IgD-negative memory B cell (primary cell): Measurements from ENCODE around the gene FCGR1A. TPM values are rescaled to one million over a fixed set of nuclear protein-coding genes. Genes with fewer than 3 reads are reported as not detected.
"Not testable (repeated sequence)": the region's sequence is repeated elsewhere in the genome, so short reads cannot be mapped to it uniquely, and the experiment has no call there.

Experiments
- H3K27ac Mint-ChIP-seq, 3 donors: one replicate each; pipeline ENCODE4 v1.8.0; 2020 to 2022; ENCODE audit warnings: mild to moderate bottlenecking in 3 of 3, mixed read lengths in 3 of 3, moderate library complexity in 1 of 3
- H3K27me3 Mint-ChIP-seq: one replicate; pipeline ENCODE4 v1.8.0; 2021; ENCODE audit warnings: mixed read lengths
- H3K36me3 Mint-ChIP-seq: one replicate; pipeline ENCODE4 v1.8.0; 2020; ENCODE audit warnings: mild to moderate bottlenecking, mixed read lengths
- H3K4me1 Mint-ChIP-seq, 3 donors: one replicate each; pipeline ENCODE4 v1.8.0; 2020 to 2022; ENCODE audit warnings: mixed read lengths in 3 of 3, mild to moderate bottlenecking in 1 of 3
- H3K4me3 Mint-ChIP-seq, 4 donors: one replicate each; pipeline ENCODE4 v1.8.0; 2020 to 2022; ENCODE audit warnings: mild to moderate bottlenecking in 4 of 4, mixed read lengths in 4 of 4, moderate library complexity in 3 of 4
- H3K9me3 Mint-ChIP-seq, 3 donors: one replicate each; pipeline ENCODE4 v1.8.0; 2020 to 2021; ENCODE audit warnings: mixed read lengths in 3 of 3, mild to moderate bottlenecking in 1 of 3
- polyA plus RNA-seq: library from polyadenylated mRNA; unstranded; fragments of 300-500 nt; fragmentation: Illumina TruSeq; gene quantifications from one replicate; pipeline ENCODE4 v1.2.3, GENCODE V29; 2021

Gene FCGR1A
- 0.43 TPM for polyA plus RNA-seq

DNA sequence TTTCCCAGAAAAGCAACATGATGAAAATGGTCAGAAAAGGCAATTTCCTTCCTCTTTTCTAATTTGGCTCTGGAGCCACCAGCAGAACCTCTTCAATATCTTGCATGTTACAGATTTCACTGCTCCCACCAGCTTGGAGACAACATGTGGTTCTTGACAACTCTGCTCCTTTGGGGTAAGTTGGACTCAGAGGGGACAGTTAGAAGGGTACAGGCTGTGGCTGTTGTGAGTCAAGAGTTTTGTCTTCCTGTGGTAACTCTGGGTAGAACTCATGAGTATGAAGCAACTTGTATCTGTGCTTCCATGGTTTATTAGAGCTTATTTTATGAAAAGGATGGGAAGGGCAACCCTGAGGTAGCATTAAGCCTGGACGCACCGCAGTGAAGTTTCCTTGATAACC is at the start of gene FCGR1A:
Gene FCGR1A (plus strand): TSS at position 95 of the 400 bp plus-strand sequence. CDS start 50 bp downstream, at position 145.
- H3K36me3 Mint-ChIP-seq, H3K4me1 Mint-ChIP-seq, H3K27me3 Mint-ChIP-seq, H3K4me3 Mint-ChIP-seq, H3K9me3 Mint-ChIP-seq, H3K27ac Mint-ChIP-seq: not testable (repeated sequence)

DNA sequence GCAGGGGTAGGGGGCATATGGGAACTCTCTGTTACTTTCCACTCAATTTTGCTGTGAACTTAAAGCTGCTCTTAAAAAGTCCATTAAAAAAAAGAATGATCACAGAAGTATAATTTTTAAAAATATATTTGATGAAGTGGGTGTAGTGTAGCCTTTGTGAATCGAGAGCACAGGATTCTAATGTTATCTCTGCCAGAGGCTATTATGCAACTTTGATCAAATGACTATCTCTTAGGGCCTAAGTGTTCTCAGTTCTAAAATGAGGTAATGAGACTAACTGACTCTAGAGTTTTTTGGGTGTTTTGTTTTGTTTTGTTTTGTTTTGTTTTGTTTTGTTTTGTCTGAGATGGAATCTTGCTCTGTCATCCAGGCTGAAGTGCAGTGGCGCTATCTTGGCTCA is 49.7 kb upstream of the FCGR1A start:
- H3K4me3 Mint-ChIP-seq, H3K27ac Mint-ChIP-seq, H3K36me3 Mint-ChIP-seq, H3K27me3 Mint-ChIP-seq, H3K9me3 Mint-ChIP-seq, H3K4me1 Mint-ChIP-seq: not testable (repeated sequence)

DNA sequence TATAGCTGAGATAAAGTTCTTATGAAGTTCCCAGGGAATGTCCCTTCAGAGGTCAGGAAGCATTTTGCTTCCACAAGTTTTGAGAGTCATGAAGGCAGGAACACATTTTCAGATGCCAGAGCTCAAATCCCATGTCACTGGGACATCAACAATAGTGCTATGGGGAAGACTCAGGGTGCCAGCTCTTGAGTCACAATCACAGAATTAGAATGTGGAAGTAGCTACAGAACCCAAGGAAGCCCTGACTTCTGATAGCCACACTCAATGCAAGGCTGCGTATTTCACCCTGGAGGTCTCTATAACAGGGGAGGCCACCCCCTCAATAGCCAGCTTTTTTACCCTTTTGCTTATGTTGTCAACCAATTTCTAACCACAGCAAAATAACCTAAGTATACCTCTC is 47.8 kb upstream of the FCGR1A start:
- H3K9me3 Mint-ChIP-seq, H3K4me3 Mint-ChIP-seq, H3K36me3 Mint-ChIP-seq, H3K4me1 Mint-ChIP-seq, H3K27ac Mint-ChIP-seq, H3K27me3 Mint-ChIP-seq: not testable (repeated sequence)

DNA sequence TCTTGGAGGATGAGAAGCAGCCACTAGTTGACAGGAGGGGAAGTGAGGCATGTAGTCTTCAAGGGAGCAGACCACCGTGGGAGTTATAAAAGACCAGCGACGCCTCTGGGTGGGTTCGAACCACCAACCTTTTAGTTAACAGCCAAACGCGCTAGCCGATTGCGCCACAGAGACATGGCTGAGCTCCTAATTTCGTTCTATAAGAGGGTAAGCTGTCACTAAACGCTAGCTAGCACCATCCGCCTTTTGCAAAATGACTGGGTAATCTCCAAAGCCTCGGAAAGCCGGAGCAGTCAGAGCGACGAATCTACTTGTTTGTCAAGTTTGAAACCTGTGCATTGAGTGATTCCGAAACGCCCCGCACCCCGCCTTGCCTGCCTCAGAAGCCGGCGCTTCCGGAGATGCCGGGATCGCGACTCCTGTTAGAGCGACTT is 42.3 kb upstream of the FCGR1A start:
- not testable (repeated sequence) for H3K36me3 Mint-ChIP-seq, H3K9me3 Mint-ChIP-seq, H3K27ac Mint-ChIP-seq, H3K27me3 Mint-ChIP-seq, H3K4me1 Mint-ChIP-seq
- H3K4me3 Mint-ChIP-seq = peak overlapping the region; percentile 63 to 92 (median 78)

DNA sequence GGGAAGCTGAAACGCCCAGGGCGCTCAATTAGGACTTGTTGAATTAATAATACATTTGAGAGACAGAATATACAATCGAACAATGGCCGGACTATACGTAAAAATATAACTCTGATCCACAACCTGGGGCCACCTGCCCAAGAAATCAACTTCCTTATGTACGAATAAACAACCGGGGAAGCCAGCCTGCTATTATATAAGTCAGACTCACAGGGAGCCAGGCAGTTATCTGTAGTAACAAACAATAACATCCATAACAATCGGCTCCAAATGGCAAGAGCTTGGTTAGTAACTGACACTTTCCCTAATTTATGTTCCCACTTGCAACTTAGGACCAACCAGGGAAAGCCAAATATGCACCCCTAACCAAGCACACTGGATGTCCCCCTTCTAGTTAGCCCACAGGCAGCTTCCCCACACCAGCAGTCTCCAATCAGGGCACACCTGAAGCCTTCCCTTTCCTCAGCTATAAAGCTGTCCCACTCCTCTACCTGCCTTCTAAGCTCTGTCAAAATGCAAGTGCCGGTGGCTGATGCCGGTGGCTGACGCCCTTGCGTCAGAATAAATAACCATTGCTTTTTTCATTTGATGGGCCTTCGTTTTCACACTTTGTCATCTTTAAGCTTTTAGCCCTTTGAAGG is 41.8 kb upstream of the FCGR1A start:
- peak overlapping the region; percentile 63 to 92 (median 78) for H3K4me3 Mint-ChIP-seq

DNA sequence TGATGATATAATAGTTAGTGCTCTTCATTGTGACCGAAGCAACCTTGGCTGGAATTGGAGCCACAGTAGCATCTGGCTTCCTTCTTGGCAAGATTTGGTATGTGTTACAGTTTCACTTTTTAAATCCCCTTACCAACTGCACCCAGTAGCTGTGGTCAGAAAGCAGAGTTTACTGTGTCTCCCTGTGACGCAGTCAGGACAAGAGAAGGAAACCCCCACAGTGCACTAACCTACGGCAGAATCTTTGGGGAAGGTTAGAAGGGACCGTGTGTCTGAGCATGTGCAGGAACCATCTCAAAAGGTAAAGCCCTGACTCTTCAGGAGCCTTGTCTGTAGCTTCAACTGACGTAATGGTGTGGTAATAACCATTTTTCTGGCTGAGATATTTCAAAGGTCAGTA is 40.6 kb upstream of the FCGR1A start:
- not testable (repeated sequence) for H3K27ac Mint-ChIP-seq, H3K4me3 Mint-ChIP-seq, H3K9me3 Mint-ChIP-seq, H3K4me1 Mint-ChIP-seq, H3K27me3 Mint-ChIP-seq, H3K36me3 Mint-ChIP-seq

More for the DNA sequence above, 41.8 kb upstream of the FCGR1A start:
- not testable (repeated sequence) for H3K36me3 Mint-ChIP-seq, H3K9me3 Mint-ChIP-seq, H3K4me1 Mint-ChIP-seq, H3K27me3 Mint-ChIP-seq, H3K27ac Mint-ChIP-seq

DNA sequence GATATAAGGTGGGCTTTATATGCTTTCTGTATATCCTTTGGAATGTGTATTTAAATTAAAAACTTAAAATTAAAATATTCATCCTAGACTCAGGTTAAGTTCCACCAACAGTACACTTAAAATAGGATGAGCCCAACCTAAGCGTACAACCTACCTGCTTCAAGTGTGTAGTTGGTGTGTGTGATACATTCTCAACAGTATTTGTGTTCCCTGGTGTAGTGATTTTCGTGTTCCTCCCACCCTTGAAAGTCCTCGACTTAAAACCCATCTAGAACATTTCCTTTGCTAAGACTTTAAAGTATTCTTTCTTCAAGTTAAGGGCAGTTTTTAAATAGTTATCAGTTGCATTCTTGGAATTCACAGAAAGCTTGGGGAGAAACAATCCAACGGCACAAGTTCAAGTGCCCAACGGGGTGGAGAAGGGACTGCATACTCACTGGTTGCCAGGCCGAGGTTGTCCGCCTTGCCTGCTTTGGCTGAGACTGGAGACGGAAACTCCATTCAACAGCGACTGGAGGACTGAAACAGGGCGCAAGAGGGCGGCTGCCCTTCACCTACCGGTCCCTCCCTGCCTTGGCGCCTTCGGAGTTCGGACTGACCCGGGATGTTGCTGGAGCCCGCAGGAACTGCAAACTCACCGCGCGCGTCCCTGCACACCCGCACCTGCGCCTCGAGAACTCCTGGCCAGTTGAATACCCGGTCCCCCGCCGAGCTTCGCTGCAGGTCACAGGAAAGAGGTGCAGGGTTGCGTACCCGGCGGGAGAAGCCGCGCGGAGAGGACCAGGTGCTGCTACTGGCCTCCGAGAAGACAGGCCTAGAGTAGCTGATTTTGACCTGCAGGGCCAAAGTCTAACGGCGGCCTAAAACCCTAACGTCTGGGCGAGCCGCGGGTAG is 35.8 kb upstream of the FCGR1A start:
- not testable (repeated sequence) for H3K36me3 Mint-ChIP-seq, H3K9me3 Mint-ChIP-seq, H3K4me3 Mint-ChIP-seq, H3K27ac Mint-ChIP-seq, H3K4me1 Mint-ChIP-seq
- peaks cover 10% of the 10 kb centered on the region for H3K27me3 Mint-ChIP-seq

DNA sequence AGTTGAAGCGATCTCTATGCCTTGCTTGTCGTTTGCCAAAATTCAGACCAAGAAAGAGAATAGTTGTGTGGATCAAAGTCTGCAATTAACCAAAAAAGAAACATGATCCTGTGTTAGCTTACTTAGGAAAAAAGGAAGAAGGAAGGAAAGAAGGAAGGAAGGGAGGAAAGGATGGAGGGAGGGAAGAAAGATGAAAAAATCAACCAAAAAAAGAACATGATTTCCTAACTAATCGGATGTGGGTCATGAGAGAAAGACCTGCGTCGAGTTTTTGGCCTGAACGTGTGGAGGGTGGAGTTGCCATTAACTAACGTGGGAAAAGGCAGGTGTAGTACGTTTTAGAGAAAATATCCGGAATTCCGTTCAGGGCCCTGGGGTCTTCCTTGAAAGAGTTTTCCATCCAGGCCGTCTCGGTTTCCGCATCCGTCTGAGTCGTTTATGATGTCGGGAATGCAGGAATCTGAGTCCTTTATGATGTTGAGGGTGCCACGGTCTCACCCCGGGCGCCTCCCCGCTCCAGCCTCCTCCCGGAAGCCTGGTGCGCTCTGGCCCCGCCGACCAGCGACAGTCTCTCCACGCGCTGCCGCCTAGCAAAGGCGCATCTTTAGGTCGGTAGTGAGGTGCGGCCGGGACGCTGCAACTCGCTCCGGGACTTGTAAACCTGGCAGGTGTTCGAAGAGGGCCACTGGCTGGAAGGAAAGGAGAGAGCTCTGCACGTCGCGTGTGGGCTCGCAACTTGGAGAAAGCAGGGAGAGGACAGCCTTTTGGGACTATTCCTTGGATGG is 34.9 kb upstream of the FCGR1A start:
- not testable (repeated sequence) for H3K4me1 Mint-ChIP-seq, H3K9me3 Mint-ChIP-seq, H3K27ac Mint-ChIP-seq, H3K36me3 Mint-ChIP-seq
- peaks cover 10% of the 10 kb centered on the region for H3K27me3 Mint-ChIP-seq
- peak overlapping the region in 3 of 4 donors; percentile 65 to 83 (median 77) for H3K4me3 Mint-ChIP-seq

DNA sequence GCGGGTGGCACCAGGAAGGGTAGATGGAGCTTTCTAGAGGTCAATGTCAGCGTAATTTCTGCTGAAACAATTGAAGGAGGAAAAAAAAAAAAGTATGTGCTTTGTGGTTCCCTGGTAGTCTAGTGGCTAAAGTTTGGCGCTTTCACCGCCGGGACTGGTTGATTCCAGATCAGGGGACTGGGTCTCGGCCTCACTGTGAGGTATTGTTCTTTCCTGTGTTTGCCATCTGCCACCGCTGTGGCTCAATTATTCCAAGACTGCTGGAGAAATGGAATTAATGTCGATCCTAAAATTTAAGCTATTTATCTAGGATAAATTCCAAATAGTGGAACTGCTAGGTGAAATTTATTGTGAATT is 34.4 kb upstream of the FCGR1A start:
- Mint-ChIP-seq H3K4me3 (peak overlapping the region in 1 of 4 donors; percentile 39), H3K27me3 (peaks cover 10% of the 10 kb centered on the region)
- not testable (repeated sequence) for H3K4me1 Mint-ChIP-seq, H3K9me3 Mint-ChIP-seq, H3K36me3 Mint-ChIP-seq, H3K27ac Mint-ChIP-seq

DNA sequence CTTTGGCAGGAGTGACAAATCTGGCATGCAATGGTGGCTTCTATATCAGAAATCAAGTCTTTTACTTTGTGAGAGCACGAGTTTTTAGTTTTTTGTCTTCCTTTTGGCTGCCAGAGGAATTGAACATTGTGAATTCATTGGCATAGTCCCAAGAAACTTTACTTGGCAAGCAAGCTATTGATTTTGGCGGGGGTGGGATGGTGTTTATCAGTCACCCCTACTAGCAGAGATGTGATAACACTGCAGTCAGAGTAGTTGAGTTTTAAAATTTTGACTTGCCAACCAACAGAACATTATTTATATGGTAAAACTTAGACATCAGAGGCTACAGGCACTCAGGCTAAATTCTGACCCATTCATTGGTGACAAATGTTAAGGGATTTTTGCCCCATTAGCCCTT is 31.9 kb upstream of the FCGR1A start:
- H3K9me3 Mint-ChIP-seq, H3K4me1 Mint-ChIP-seq, H3K36me3 Mint-ChIP-seq, H3K4me3 Mint-ChIP-seq, H3K27ac Mint-ChIP-seq: not testable (repeated sequence)
- peaks cover 10% of the 10 kb centered on the region for H3K27me3 Mint-ChIP-seq

DNA sequence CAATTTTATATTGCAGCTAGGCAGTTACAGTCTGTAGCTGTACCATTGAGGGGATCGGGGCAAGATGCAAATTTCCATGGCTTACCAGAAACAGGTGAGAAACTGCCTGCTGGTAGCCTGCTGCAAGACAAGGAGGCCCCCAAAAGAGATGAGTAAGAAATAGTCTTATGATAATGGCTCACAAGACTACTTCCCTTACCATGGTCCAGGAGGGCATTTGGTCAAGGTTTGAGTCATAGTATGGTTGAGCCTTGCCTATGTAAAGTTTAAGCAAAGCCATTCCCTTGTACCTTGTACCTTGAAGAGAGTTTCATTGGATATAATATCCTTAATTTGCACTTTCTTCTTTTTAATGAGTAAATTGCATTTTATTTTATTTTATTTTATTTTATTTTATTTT is 30.3 kb upstream of the FCGR1A start:
- not testable (repeated sequence) for H3K4me1 Mint-ChIP-seq, H3K27ac Mint-ChIP-seq, H3K36me3 Mint-ChIP-seq, H3K4me3 Mint-ChIP-seq, H3K9me3 Mint-ChIP-seq
- H3K27me3 Mint-ChIP-seq = peaks cover 10% of the 10 kb centered on the region

DNA sequence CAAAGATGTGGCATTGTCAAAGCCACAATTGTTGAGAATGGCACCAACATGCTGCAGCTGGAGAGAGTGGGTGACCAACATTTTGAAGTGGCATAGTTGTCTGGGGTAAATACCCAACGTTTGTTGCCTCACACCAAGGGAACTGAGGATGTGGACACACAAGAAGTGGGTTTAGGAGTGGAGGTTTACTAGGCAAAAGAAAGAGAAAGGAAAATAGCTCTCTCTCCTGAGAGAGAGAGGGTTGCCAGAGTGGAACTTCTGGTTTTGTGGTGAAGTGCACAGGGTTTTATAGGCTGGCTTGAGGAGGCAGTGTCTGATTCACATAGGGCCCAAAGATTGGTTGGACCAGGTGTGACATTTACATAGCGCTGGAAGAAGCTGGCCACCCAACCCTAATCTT is 29.0 kb upstream of the FCGR1A start:
- not testable (repeated sequence) for H3K27ac Mint-ChIP-seq, H3K27me3 Mint-ChIP-seq, H3K9me3 Mint-ChIP-seq, H3K36me3 Mint-ChIP-seq, H3K4me3 Mint-ChIP-seq, H3K4me1 Mint-ChIP-seq

DNA sequence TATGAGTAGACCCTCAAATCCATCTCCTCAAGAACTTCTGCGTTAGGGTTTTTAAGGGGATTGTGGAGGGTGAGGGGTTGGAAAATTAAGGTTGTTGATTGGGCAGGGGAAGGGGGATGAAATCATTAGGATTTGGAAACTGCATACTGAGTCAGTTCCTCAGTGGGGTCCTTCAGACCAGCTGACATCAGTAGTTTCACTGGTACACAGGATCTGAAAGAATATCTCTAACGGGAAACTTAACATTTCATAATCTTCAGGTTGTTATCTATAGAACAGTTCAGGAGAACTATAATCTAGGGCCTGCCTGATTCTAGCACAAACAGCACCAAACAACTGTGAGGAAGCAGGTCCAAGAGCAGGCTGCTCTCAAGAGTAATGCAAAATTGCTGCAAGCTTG is 27.2 kb upstream of the FCGR1A start:
- not testable (repeated sequence) for H3K9me3 Mint-ChIP-seq, H3K27me3 Mint-ChIP-seq, H3K4me3 Mint-ChIP-seq, H3K36me3 Mint-ChIP-seq, H3K27ac Mint-ChIP-seq, H3K4me1 Mint-ChIP-seq

DNA sequence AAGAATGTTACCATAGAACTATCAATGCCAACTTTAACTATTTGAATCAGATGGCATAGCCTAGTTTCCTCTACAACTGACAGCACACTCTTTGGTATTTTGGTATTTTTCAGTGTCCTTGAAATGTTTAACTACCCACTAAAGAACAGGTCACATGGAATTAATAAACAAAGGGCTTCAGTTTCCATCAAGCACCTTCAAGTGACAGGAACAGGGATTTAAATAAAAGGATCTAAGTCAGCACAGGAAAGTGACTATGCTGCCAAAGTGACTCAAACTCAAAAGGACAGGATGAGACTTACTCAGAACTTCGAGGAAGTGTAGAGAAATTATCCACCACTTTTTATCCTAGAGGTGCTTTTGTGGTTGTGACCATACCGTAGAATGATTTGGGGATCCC is 20.2 kb upstream of the FCGR1A start:
- not testable (repeated sequence) for H3K27me3 Mint-ChIP-seq, H3K36me3 Mint-ChIP-seq, H3K9me3 Mint-ChIP-seq, H3K27ac Mint-ChIP-seq, H3K4me3 Mint-ChIP-seq, H3K4me1 Mint-ChIP-seq

DNA sequence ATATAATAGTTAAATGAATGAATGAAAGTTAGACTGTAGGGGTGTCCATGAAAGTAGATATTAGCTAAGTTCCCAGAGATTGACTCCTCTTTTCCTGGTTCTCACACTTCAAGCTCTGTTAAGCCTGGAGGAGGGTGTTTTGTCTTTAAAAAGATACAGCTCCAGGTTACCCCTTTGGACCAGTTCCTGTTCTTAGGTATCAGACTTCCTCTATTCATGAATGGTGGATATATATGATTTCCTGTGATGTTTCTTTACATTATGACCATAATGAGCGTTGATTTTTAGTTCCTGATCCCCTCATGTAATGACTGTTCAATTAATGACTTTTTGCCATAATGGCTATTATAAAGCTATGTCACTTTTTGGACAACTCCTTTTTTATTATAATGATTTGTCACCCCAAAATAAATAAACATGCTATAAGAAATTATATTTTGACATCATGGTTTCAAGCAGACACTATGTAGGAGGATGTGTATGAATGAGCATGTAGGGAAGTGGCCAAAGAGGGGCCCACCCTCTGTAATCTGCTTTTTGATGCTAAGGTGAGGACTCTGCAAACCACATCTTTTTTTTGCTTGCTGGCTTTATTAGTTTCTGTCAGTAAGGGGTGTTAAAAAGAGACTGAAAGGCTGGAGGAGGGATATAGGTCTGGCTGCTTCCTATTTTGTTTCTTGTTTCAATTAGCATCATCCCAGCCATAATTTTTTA is 18.2 kb upstream of the FCGR1A start:
- H3K27ac Mint-ChIP-seq, H3K27me3 Mint-ChIP-seq, H3K36me3 Mint-ChIP-seq, H3K4me3 Mint-ChIP-seq, H3K9me3 Mint-ChIP-seq, H3K4me1 Mint-ChIP-seq: not testable (repeated sequence)
